ENCODE data around the gene NUDT3.

DNA sequence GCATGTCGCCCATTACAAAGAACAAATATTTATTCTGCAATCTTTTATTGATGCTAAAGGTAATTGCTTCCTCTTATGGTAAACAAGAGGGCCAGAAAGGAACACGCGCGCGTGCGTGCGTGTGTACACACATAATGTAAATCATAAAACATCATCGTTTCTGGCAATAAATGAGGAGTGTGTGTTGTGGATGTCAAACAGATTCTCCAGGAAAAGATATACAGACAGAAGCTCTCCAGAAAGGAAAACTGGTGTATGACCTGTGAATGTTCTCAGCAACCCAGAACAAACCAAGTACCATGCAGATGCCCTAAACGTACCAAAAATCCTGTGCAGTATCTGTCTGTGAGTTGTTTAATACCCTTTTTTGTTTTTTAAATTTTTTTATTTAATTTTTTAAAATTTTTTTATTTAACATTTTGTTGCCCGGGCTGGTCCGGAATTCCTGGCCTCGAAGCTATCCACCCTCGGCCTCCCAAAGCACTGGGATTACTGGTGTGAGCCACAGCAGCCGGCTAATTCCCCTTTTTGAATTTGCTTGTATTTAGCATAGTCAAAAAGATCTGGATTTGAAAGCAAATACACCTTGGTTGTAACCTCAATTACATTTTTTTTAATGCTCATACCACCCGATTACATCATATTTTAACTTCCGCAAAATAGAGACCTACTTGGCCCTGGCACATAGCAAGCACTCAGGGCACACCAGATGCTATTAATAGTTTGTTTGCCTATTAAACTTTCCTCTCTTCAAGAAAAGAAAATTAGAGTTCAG, 909 bp upstream of the NUDT3 start:
- TF ChIP-seq, protein P1, sequence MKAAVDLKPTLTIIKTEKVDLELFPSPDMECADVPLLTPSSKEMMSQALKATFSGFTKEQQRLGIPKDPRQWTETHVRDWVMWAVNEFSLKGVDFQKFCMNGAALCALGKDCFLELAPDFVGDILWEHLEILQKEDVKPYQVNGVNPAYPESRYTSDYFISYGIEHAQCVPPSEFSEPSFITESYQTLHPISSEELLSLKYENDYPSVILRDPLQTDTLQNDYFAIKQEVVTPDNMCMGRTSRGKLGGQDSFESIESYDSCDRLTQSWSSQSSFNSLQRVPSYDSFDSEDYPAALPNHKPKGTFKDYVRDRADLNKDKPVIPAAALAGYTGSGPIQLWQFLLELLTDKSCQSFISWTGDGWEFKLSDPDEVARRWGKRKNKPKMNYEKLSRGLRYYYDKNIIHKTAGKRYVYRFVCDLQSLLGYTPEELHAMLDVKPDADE (conservative IDR thresholded peaks at IDR 0.05; ENCODE audit: control insufficient read depth, low read depth, low read length): no peak
- no peak for TF ChIP-seq NONO (IDR thresholded peaks at IDR 0.05; ENCODE audit: low read depth in 2 of 2, low read length in 1 of 2)
- TF ChIP-seq BDP1 (IDR thresholded peaks at IDR 0.05; ENCODE audit: insufficient read depth, insufficient read length): no peak
- TF ChIP-seq DPF2 (IDR thresholded peaks at IDR 0.05): no peak
- no peak for TF ChIP-seq EZH2 (IDR thresholded peaks at IDR 0.05; ENCODE audit: borderline replicate concordance, low read depth, low read length)
